Stimulated activated CD4-positive, alpha-beta T cell treated with anti-CD3 and anti-CD28 coated beads, TNF-alpha, amount 100 ng/mL, for 48 hours (primary cell): ENCODE results near the gene PLPPR4.

Experiments
- DNase-seq, 3 donors: peaks; one replicate each; pipeline ENCODE4 v3.0.0-alpha.2; 2020; ENCODE audit warnings: low read depth in 3 of 3

Gene PLPPR4

DNA sequence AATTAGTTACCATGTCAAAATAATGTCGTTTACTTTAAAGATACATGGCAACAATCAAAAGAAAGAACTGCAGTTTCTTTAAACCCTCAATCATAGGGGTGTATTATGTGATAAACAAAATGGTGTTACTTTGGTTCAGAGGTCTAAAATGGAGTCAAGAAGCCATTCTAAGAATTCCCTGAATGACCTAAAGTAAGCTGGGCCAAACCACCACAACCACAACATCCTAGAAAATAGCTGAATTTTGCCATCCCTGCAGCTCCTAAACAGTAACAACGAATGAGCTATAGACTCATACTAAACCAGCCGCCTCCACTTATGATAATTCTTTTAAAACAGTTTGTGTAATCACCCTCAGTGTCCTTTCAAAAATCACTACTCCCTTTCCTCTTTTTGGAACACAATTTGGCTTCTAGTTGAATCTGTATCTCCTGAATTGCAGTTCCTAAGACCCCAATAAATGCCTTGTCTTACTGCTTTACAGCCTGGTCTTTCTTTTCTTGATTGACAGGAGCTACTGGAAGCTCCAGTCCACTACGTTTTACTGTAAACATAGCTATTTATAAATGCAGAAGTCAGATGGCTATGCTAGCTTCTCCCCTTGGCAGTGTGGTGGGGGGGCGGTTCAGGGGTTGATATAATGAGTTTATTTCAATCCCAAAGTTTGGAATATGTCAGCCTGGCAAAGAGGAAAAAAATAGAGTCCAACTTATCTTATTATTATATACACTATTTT, 84.3 kb downstream of the PLPPR4 start:
- DNase-seq = no peak

DNA sequence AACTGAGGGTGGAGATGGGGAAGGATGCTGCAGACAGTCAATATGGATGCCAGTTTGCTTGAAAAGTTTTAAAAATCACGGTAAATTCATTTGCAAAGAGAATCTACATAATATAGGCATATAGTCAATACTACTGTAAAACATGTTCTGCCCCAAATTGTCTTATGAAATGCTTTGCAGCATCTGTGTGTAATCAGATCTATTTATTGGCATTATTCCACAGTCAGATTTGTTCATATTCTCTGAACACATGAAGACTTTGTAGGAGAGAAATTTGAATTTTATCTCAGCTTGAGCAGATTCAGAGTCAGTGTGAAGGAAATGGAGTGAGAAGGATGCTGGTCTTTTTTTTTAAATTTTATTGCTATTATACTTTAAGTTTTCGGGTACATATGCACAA, 88.5 kb downstream of the PLPPR4 start:
- DNase-seq = no peak

DNA sequence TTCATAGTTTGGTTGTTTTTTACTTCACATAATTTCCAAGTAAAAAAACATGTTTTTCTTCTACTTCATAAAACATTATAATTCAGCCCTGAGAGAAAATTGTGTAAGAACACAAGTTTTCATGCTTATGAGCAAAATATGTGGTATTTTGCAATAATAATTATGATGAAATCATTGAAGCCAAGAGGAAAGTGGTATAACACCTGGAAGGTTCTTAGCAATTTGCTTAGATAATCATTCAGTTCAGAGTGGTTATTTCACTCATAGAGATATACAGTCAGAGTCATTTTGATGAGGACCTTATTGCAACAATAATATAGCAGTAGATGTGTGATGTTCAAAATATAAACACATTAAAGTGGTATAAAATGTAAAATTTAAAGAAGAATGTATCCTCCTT, 94.5 kb downstream of the PLPPR4 start:
- DNase-seq = no peak
